ENCODE results near the gene SLC26A3.
A peak's percentile ranks its signal among the peaks of the same experiment; 100 is the strongest.
"Not testable (repeated sequence)": the region's sequence is repeated elsewhere in the genome, so short reads cannot be mapped to it uniquely, and the experiment has no call there.

SLC26A3 gene

GRCh38 chr7:107803009-107803610 lies at the start of gene SLC26A3:
Gene SLC26A3 (minus strand): TSS chr7:107803223. CDS start chr7:107794509, 8,714 bp downstream.
- no peak for DNase-seq

- DNase-seq, result no peak
These were observed 47.6 kb upstream of the SLC26A3 start for GRCh38 chr7:107850643-107851042.

DNA sequence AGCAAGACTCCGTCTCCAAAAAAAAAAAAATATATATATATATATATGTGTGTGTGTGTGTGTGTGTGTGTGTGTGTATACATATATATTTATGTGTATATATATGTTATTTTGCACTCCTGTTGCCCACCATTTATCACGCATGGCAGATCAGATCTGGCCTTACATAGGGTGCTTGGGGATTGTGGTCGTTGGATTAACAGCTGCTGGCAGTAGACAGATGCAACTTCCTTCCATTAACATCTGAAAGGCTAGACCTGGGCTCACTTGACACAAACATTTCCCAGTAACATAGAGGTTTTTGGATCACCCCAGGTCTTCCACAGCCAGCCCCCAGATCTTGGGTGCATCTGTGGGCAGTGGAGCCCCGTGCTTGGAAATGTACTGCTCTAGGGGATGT lies 47.2 kb upstream of the SLC26A3 start:
- no peak for DNase-seq

GRCh38 chr7:107848211-107848610 lies 45.2 kb upstream of the SLC26A3 start:
- not testable (repeated sequence) for DNase-seq

DNA sequence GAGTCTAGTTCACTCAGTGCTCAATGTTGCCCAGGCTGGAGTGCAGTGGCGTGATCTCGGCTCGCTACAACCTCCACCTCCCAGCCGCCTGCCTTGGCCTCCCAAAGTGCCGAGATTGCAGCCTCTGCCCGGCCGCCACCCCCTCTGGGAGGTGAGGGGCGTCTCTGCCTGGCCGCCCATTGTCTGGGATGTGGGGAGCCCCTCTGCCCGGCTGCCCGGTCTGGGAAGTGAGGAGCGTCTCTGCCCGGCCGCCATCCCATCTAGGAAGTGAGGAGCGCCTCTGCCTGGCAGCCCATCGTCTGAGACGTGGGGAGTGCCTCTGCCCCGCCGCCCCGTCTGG lies 44.8 kb upstream of the SLC26A3 start:
- DNase-seq, result not testable (repeated sequence)

- no peak for DNase-seq
These were observed 44.3 kb upstream of the SLC26A3 start for GRCh38 chr7:107847168-107847835.

GRCh38 chr7:107846324-107846723 lies 43.3 kb upstream of the SLC26A3 start:
- DNase-seq, result no peak

- no peak for DNase-seq
These were observed 40.2 kb upstream of the SLC26A3 start for GRCh38 chr7:107843184-107843583.

DNA sequence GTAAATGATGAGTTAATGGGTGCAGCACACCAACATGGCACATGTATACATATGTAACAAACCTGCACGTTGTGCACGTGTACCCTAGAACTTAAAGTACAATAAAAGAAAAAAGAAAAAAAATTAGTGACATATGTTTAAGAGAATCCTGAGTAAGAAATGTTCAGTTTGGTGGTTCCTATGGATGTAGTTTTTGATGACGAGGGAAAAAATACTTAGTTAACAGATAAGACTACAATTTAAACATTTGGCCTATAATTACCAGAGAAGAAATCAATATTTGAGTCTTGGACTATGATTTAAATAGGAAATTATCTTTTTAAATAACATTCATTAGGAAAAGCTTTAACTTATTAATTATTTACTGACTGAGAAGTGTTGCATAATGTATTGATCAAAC lies 39.2 kb upstream of the SLC26A3 start:
- no peak for DNase-seq

GRCh38 chr7:107838816-107839565 lies 36.0 kb upstream of the SLC26A3 start:
- DNase-seq, result no peak

GRCh38 chr7:107838024-107838601 lies 35.1 kb upstream of the SLC26A3 start:
- no peak for DNase-seq

DNA sequence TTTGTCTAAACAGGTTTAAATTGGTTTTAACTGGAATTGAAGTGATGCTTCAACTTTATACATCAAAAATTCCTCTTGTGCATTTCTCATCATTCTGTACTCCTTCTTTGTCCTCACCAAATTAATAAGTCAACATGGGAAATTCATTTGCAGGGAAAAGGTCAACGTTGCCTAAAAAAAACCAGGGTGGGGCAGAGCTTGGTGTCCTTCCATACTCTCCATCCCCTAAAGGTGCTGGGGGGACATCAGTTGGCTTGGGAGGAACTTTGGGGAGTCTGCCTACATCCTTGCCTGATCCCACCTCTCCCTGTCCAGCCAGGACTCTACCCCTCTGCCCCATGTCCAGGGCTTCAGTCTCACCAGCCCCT lies 34.1 kb upstream of the SLC26A3 start:
- no peak for DNase-seq

- DNase-seq, result no peak
These were observed 33.5 kb upstream of the SLC26A3 start for GRCh38 chr7:107836237-107837144.

DNA sequence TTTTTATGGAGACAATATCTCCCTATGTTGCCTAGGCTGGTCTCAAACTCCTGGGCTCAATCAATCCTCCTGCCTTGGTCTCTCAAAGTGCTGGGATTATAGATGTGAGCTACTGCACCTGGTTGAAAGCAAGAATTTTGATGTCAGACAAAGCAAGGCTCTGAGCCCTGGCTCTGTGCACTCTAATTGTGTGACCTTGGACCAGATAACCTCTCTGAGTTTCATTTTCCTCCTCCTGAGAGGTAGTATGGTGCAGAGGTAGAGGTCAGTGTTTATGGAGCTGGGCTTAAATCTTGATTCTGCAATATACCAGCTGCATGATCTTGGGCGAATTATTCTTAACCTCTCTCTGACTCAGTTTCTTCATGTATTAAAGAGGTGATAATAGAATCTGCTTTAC lies 31.4 kb upstream of the SLC26A3 start:
- no peak for DNase-seq

- peak; percentile 60 for DNase-seq
These were observed 30.7 kb upstream of the SLC26A3 start for GRCh38 chr7:107833684-107834106.

DNA sequence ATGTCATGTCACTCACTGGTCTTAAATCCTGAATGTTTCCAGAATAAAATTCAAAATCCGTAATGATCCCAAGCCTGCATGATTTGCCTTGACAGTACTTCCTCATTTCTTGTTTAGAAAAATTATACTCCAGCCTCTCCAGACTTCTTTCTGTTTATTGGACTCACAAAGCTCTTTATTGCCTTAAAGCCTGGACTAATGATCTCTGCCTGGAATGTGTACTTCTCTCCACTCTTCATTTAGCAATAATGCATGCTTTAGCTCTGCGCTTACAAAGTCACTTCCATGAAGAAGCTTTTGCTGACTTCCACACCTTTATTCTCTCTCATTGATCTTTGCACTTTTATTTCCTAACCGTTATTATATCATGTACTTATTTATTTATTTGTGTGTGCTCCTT lies 27.4 kb upstream of the SLC26A3 start:
- DNase-seq, result no peak

DNA sequence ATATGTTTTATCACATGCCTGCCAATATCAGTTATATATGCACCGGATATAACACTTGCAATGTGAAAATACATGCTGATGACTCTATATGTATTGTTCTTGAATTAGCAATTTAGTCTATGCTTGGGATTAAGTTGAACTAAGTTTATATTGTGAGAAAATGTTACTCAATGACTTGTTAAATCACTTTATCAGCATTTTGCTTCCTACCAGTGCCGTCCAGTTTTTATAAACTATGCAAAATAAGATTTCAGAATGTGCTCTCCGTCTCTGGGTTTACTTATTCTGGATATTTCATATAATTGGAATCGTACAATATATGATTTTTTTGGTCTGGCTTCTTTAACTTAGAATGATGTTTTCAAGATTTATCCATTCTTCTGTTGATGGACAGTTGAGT lies 25.5 kb upstream of the SLC26A3 start:
- DNase-seq, result no peak

- DNase-seq, result no peak
These were observed 24.5 kb upstream of the SLC26A3 start for GRCh38 chr7:107827501-107827900.

- no peak for DNase-seq
These were observed 23.4 kb upstream of the SLC26A3 start for GRCh38 chr7:107826451-107826850.

- no peak for DNase-seq
These were observed 21.8 kb upstream of the SLC26A3 start for GRCh38 chr7:107824858-107825257.

GRCh38 chr7:107818622-107819021 lies 15.6 kb upstream of the SLC26A3 start:
- no peak for DNase-seq

GRCh38 chr7:107816011-107816566 lies 13.1 kb upstream of the SLC26A3 start:
- no peak for DNase-seq

All from retina (tissue), 1 donor.